ENCODE data around the gene BSND.
A peak's percentile ranks its signal among the peaks of the same experiment; 100 is the strongest.

BSND gene

GRCh38 chr1:54977533-54978297 is 21.0 kb upstream of the BSND start:
- no peak for DNase-seq

GRCh38 chr1:54978528-54979326 is 20.0 kb upstream of the BSND start:
- no peak for DNase-seq

DNA sequence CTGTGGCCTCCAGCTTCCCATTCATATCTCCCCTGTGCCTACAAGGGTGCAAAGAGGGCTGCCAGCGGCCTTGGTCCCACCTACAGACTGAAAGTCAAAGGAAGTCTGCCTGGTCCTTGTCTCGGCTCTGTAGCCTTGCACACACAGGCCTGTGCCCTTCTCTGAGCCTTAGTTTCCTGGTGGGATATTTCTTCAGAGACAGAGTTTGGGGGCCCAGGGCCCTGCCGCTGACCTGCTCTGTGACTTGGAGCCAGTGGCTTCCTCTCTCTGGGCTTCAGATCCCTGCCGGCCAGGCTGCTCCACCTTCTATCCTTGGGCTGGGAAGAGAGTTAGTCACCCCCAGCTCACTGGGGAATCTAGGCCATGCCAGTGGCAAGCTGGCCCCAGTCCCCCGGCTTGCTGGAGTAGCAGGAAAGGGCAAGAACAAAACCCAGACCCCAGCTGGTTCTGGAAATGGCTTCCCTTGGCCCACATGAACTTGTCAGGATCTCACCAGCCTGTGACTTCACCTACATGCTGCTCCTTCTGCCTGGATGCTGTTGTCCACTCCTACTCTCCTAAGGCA is 19.3 kb upstream of the BSND start:
- DNase-seq: no peak

GRCh38 chr1:54980046-54980527 is 18.6 kb upstream of the BSND start:
- no peak for DNase-seq

DNA sequence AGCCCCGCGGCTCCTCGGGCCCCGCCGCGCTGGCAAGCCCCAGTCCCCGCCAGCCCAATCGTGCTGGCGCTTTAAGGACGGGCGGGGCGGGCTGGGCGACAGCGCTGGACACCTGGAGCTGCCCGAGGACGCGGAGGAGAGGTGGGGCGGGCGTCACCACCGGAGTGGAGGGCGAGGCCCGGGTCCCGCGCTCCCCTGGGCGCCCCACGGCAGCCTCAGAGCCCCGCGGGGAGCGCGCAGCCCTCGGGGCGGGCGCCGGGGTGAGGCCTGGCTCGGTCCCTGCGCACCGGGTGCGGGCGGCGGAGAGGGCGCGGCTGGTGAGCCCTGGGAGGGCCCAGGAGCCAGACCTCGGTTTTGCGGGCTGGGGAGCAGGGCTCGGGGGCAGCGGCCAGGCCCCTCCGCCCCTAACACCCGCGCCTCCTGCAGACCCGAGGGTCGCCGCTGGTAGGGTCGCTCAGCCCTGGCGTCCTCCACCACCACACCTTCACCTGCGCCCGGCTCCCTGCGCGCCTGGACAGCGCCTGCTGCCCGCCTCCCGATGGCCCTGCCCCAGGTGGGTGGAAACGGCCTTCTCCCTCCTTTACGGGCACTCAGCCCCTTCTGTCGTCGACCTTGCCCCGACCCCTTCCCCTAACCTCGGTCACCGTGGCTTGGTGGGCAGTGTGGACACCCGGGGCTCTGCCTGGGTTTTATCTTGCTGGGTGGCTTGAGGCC is 18.0 kb upstream of the BSND start, which contains the start of gene TMEM61:
TSS of gene TMEM61 (plus strand) at position 101 of the 714 bp plus-strand sequence. CDS start at position 539, 438 bp downstream.
- DNase-seq: no peak

GRCh38 chr1:54981466-54981865 is 17.3 kb upstream of the BSND start:
- no peak for DNase-seq

DNA sequence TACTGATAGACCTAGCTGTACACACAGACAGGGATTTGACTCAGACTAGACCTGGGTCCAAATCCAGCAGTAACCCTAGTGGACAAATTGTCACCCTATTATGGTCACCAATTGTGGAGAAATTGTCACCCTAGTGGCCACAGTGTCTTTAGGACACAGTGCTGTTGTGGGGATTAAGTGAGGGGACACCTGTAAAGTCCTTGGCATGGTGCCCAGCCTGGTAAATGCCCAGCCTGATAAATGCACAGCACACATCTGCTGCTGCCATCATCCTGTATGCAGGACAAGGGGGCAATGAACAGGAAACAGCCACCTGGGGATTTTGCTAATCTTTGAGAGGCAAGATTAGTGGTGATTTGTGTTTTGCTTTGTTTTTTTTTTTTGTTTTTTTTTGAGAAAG is 16.0 kb upstream of the BSND start:
- DNase-seq: no peak

DNA sequence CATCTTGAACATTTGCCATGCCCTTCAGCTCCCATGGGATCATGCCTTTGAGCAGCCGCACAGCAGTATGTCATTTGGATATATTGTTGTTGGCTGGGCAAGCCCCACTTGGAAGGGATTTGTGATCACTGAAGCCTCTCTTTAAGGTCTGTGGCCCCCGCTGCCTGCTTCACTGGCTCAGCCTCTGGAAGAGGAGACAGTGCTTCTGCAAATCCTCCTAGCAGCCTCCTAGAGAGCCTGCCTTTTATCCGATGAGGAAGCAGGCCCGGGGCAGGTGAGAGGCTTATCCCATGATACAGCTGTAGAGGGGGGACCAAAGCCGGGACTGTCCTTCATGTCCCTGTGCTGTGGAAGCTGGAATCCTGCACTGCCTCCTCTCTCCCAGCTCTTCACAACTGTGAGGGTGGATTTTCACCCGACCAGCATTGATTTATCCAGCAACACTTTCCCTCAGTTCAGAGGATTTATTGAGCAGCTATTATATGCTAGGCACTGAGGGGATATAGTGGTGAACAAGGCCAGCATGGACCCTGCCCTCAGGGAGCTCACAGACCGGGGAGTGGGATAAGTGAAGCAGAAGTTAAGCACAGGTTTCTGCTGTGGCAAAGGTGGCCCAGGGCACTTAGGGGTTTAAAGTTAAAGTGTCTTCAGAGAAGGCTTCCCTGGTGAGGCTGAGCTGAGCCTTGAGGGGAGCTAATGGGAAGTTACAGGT is 14.4 kb upstream of the BSND start:
- DNase-seq: peak; percentile 40

GRCh38 chr1:54985556-54985955 is 13.2 kb upstream of the BSND start:
- DNase-seq: no peak

GRCh38 chr1:54986025-54986424 is 12.7 kb upstream of the BSND start:
- no peak for DNase-seq

DNA sequence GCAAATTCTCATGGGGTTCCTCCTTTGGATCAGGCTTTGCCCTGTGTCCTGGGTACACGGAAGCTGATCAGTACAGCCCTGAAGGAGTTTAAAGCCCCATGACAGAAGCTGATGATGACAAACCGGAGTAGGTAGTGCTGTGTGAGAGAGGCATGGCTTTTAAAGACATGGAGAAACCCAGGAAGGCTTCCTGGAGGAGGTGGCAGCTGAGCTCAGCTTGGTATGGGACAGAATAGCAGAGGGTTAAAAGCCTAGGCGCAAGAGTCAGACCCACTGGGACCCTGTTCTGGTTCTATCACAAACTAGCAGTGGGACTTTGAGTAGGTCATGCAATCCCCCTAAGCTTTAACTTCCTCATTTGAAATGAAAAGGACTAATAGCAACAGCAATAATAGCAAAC is 12.2 kb upstream of the BSND start:
- DNase-seq: no peak

DNA sequence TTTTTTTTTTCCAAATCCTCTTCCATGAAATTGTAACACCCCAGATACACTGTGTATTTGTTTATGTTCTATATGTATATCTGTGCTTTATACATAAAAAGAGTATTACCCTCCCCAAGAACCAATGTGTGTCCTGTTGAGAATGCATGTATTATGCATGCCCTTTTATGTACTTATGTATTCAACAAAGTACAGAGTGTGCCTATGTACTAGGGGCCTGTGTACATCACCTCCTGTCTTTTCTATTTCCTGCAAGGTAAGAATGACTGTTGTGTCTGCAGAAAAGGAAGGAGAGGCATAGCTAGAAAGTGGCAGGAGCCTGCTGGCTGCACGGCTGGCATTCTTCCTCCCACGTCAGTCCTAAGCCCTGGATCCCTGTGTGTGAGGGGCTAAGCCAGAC is 11.3 kb upstream of the BSND start:
- no peak for DNase-seq

DNA sequence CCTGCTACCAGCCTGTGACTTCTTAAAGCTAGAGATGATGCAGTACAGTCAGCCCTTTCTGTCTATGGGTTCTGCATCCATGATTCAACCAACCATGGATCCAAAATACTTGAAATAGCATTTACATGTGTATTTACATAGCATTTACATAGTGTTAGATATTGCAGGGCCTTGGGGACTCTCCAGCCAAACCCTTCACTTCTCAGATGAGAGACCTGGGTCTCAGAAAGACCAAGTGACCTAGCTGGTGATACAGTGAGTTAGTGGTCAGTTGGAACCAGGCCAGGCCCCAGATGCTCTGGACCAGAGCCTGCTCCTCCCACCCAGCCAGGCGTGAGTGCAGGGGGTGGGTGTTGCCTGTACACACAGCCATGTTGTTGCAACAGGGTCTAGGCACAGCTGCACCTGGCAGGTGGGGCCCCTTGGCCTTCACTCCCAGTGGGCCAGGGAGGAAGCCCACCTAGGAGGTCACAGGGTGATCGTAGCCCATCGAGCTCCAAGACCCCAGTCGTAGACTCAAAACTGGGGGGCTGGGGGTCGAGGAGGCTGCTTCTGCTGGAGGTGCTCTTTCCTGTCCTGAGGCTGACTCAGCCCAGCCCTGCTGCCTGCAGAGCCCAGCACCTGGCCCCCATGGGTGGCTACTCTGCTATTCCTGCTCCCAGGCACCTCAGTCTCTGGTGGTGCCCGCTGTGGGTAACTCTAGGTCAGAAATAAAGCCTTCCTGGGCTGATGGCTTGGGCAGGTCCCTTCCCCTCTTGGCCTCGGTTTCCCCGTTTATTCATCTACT is 10.6 kb upstream of the BSND start:
- no peak for DNase-seq

- no peak for DNase-seq
Observed at GRCh38 chr1:54988975-54989374, 9.8 kb upstream of the BSND start.

GRCh38 chr1:54989473-54989872 is 9.3 kb upstream of the BSND start:
- peak; percentile 48 for DNase-seq

DNA sequence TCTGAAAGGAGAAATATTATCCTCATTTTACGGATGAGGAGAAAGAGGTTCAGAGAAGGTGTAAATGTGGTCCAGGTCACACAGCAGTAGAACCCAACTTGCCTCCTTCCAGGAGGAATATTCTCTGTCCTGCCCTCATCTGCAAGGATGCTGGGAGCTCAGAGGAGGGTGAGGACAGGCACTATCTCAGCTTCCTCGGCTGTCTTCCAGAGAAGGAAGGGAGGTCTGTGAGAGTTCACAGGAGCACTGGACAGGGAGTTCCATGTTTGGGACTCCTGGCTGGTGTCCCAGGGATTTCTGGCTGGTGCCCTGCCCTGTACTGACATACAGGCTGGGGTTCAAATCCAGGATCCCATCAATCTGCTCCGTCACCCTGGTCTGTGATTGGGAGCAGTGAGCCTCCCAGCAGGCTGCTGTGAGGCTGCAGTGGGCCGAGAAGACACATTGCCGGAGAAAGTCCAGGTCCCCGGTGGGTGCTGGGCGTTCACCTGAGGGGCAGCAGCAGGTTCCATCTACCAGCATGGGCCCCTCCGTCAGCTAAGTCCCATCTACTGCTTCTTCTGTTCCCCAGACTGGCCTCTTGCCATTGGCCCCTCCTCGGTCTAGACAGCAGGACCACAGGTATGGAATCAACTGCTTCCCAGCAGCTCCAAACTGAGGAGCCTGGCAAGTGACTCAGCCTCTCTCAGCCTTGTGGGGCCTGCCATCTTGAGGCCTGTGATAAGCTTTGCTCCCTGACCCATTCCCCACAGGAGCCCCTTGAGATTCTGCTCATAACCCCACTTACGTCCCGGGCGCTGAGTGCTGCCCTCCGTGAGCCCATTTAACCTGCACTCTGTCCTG is 8.5 kb upstream of the BSND start:
- no peak for DNase-seq

DNA sequence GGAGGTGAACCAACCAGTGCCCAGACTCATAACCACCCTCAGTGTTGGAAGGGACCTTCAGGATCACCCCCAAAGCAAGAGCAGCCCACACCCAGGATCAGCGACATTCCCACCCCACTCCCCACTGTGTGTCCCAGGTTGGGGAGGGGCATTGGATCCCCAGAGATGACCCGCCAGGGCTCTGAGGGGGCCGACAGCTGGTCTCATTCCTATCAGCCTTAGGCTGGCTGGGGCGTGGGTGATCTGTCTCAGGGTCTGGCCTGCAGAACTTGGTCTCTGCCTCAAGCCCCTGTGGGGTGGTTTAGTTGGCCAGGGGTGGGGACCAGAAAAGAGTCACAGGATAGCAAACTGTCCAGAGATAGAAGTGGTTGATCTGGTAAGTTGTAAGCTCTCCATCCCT is 7.8 kb upstream of the BSND start:
- no peak for DNase-seq

- no peak for DNase-seq
Observed at GRCh38 chr1:54991939-54992338, 6.8 kb upstream of the BSND start.

DNA sequence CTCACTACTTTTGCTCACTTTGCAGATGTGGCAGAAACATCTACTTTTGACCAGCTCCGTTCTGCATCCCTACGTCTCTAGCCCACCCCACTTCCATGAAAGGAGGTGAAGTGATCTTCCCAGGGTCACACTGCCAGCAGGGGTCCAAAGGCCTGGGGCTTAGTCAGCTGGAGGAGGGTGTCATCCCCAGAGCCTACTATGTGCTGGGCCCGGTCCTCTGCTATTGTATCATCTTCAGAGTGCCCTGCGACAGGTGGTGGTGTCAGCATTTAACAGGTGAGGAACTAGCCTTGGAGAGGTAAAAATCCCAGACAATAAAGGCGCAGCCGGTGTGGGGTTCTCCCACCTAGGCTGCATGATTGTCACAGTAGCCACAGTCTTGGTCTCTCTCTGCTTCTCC is 5.6 kb upstream of the BSND start:
- no peak for DNase-seq

GRCh38 chr1:54994355-54994990 is 4.3 kb upstream of the BSND start:
- no peak for DNase-seq
